OCI-M1 (cell line): Measurements from ENCODE around the gene ABCE1.

Experiments
- DNase-seq: peaks from one replicate; lab custom pipeline; 2025; lab: John Stamatoyannopoulos, UW

The ABCE1 gene

GRCh38 chr4:145103496-145103895 is 5.4 kb downstream of the ABCE1 start:
- DNase-seq: no peak

- DNase-seq: no peak
These were observed 9.0 kb downstream of the ABCE1 start for GRCh38 chr4:145107126-145107525.

- no peak for DNase-seq
These were observed 10.0 kb downstream of the ABCE1 start for GRCh38 chr4:145108128-145108527.

GRCh38 chr4:145125396-145125795 is 27.3 kb downstream of the ABCE1 start:
- DNase-seq: no peak

GRCh38 chr4:145130130-145130529 is 32.0 kb downstream of the ABCE1 start:
- peak; percentile 45 for DNase-seq

- peak; percentile 83 for DNase-seq
These were observed 32.8 kb downstream of the ABCE1 start for GRCh38 chr4:145130788-145131399.

GRCh38 chr4:145131848-145132247 is 33.7 kb downstream of the ABCE1 start:
- no peak for DNase-seq

- peak; percentile 49 for DNase-seq
These were observed 34.5 kb downstream of the ABCE1 start for GRCh38 chr4:145132511-145133098.

- peak; percentile 16 for DNase-seq
These were observed 38.1 kb downstream of the ABCE1 start for GRCh38 chr4:145136219-145136618.

- no peak for DNase-seq
These were observed 50.9 kb downstream of the ABCE1 start for GRCh38 chr4:145148980-145149379.

GRCh38 chr4:145153181-145153903 is 55.2 kb downstream of the ABCE1 start:
- DNase-seq: no peak

GRCh38 chr4:145153904-145154298 is 55.8 kb downstream of the ABCE1 start:
- no peak for DNase-seq

- DNase-seq: peak; percentile 48
These were observed 56.5 kb downstream of the ABCE1 start for GRCh38 chr4:145154573-145154972.

GRCh38 chr4:145155268-145155870 is 57.3 kb downstream of the ABCE1 start:
- DNase-seq: no peak

- no peak for DNase-seq
These were observed 58.9 kb downstream of the ABCE1 start for GRCh38 chr4:145156986-145157385.

- no peak for DNase-seq
These were observed 63.4 kb downstream of the ABCE1 start for GRCh38 chr4:145161549-145161948.

GRCh38 chr4:145167887-145168286 is 69.8 kb downstream of the ABCE1 start:
- no peak for DNase-seq

GRCh38 chr4:145168581-145169187 is 70.6 kb downstream of the ABCE1 start:
- no peak for DNase-seq

GRCh38 chr4:145170223-145170622 is 72.1 kb downstream of the ABCE1 start:
- no peak for DNase-seq

GRCh38 chr4:145171911-145172310 is 73.8 kb downstream of the ABCE1 start:
- DNase-seq: no peak

- DNase-seq: peak; percentile 37
These were observed 78.7 kb downstream of the ABCE1 start for GRCh38 chr4:145176641-145177432.

GRCh38 chr4:145177511-145177905 is 79.4 kb downstream of the ABCE1 start:
- peak; percentile 80 for DNase-seq
